NCI-H524 treated with DMSO at 0.1 percent for 48 hours (cell line): ENCODE data around the gene TAF11L13.
"Not testable (repeated sequence)": the region's sequence is repeated elsewhere in the genome, so short reads cannot be mapped to it uniquely, and the experiment has no call there.

Experiments
- DNase-seq: peaks from one replicate; lab custom pipeline; 2025; lab: John Stamatoyannopoulos, UW

The TAF11L13 gene

GRCh38 chr5:17631788-17632187, at the start of gene TAF11L13:
TAF11L13 (plus strand) TSS chr5:17632088.
- not testable (repeated sequence) for DNase-seq

- not testable (repeated sequence) for DNase-seq
These were observed 46.2 kb upstream of the TAF11L13 start, which contains the start of gene TAF11L7 for GRCh38 chr5:17585658-17586057. TAF11L7 (minus strand) TSS chr5:17585758.

- DNase-seq, result not testable (repeated sequence)
These were observed 41.0 kb upstream of the TAF11L13 start, which contains the start of gene TAF11L8 for GRCh38 chr5:17590860-17591259. TAF11L8 (minus strand) TSS chr5:17590960.

- DNase-seq, result not testable (repeated sequence)
These were observed 37.6 kb upstream of the TAF11L13 start, which contains the start of gene TAF11L9 for GRCh38 chr5:17594255-17594654. TAF11L9 (minus strand) TSS chr5:17594394.

GRCh38 chr5:17597728-17598127, 34.2 kb upstream of the TAF11L13 start, which contains the start of gene TAF11L10:
TAF11L10 (minus strand) TSS chr5:17597828.
- DNase-seq, result not testable (repeated sequence)

- DNase-seq, result not testable (repeated sequence)
These were observed 28.0 kb upstream of the TAF11L13 start, which contains the start of gene TAF11L11 for GRCh38 chr5:17603880-17604279. TAF11L11 (plus strand) TSS chr5:17604183.

- DNase-seq, result no peak
These were observed 26.9 kb upstream of the TAF11L13 start for GRCh38 chr5:17604951-17605350.

- DNase-seq, result not testable (repeated sequence)
These were observed 24.4 kb upstream of the TAF11L13 start for GRCh38 chr5:17607461-17607860.

GRCh38 chr5:17610092-17610491, 21.8 kb upstream of the TAF11L13 start, which contains the start of gene TAF11L12:
TAF11L12 (plus strand) TSS chr5:17610392.
- DNase-seq, result not testable (repeated sequence)

- no peak for DNase-seq
These were observed 16.8 kb upstream of the TAF11L13 start for GRCh38 chr5:17614872-17615605.

GRCh38 chr5:17619354-17619753, 12.5 kb upstream of the TAF11L13 start:
- no peak for DNase-seq

GRCh38 chr5:17620627-17621026, 11.3 kb upstream of the TAF11L13 start:
- no peak for DNase-seq

GRCh38 chr5:17625686-17626085, 6.2 kb upstream of the TAF11L13 start:
- DNase-seq, result no peak

- DNase-seq, result no peak
These were observed 2.3 kb downstream of the TAF11L13 start, which contains the start of gene TAF11L14 for GRCh38 chr5:17634160-17634559. TAF11L14 (plus strand) TSS chr5:17634460.

GRCh38 chr5:17649232-17649631, 17.3 kb downstream of the TAF11L13 start:
- not testable (repeated sequence) for DNase-seq

GRCh38 chr5:17655201-17655759, 23.4 kb downstream of the TAF11L13 start:
- DNase-seq, result not testable (repeated sequence)

- DNase-seq, result no peak
These were observed 24.0 kb downstream of the TAF11L13 start for GRCh38 chr5:17655921-17656320.

- peak; percentile 37 for DNase-seq
These were observed 31.3 kb downstream of the TAF11L13 start for GRCh38 chr5:17663182-17663581.

- no peak for DNase-seq
These were observed 33.9 kb downstream of the TAF11L13 start for GRCh38 chr5:17665836-17666235.

- DNase-seq, result no peak
These were observed 34.9 kb downstream of the TAF11L13 start for GRCh38 chr5:17666726-17667235.

GRCh38 chr5:17670353-17670752, 38.5 kb downstream of the TAF11L13 start:
- no peak for DNase-seq

GRCh38 chr5:17678751-17679324, 47.0 kb downstream of the TAF11L13 start:
- DNase-seq, result no peak
